ENCODE data around the gene IQGAP2.

The IQGAP2 gene

DNA sequence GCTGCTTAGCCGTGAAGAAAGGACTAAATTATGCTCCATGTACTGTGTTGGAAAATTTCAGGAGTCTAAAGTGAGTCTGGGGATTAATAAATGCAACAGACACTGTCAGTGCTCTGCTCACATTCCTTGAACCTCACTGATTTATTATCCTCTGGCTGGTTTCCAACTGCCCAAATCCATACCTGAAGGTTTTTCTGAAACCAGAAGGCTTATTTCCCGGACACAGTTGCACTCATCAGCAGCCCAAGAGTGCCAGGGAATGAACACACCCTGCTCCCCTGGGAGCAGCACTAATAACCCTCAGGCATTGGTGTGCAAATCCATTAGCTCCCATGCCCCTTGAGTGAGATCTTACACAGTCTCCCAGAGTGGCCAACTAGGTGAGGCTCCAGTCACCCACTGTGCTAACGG lies 351.6 kb downstream of the IQGAP2 start:
- Histone ChIP-seq H3K9me3 (ENCODE audit: insufficient read depth, low read length) (no peaks in the 10 kb centered on the region), H3K4me3 (ENCODE audit: insufficient read length, low read depth) (no peak overlapping the region), H3K36me3 (ENCODE audit: insufficient read depth, insufficient read length, low read length) (no peaks in the 10 kb centered on the region), H3K9ac (ENCODE audit: insufficient read length, low read depth) (no peak overlapping the region), H3K4me1 (ENCODE audit: insufficient read depth, insufficient read length) (no peaks in the 10 kb centered on the region), H3K27me3 (ENCODE audit: insufficient read depth, insufficient read length) (peaks cover 4% of the 10 kb centered on the region)
- TF ChIP-seq ZNF274 (IDR thresholded peaks at IDR 0.05; ENCODE audit: low read depth, low read length) (no peak), YY1 (IDR thresholded peaks at IDR 0.05; ENCODE audit: insufficient read depth, insufficient read length) (no peak), SUZ12 (IDR thresholded peaks at IDR 0.05; ENCODE audit: extremely low read depth, insufficient read depth, insufficient read length) (no peak)
- DNase-seq (ENCODE audit: low read depth, low spot score): no peak

DNA sequence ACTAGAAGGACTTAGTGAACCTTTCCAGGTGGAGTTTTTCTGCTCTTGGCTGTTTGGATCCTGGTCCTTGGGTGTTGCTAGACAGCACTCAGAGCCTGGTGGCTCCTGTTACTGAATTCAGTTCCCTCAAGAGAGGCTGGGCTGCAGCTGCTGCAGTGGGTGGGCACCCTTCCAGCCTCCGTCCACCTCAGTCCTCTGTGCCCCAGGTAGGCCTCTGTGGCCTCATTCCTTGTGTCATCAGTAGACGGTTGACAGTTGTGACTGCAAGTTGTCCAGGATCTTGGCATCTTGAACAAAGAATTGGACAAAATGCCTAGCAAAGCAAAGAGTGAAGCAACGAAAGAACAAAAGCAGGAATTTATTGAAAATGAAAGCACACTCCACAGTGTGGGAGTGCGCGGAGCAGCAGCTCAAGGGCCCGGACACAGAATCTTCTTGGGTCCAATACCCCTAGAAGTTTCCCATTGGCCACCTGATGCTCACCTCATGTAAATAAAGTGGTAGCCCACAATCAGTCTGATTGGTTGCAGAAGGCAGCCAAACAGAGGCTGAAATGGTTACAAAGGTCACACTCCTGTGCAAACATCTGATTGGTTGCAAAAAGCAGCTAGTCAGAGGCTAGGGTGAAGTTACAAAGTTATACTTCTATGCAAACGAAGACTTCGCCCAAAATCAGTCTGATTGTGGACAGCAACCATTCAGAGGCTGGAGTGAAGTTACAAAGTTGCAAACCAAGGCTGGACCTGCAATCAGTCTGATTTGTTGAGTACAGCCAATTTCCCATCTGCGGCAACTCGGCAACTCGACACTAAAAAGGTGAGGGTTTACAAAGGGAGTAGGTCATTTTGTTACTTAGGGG lies 352.9 kb downstream of the IQGAP2 start:
- Histone ChIP-seq H3K27me3 (ENCODE audit: insufficient read depth, insufficient read length) (peaks cover 4% of the 10 kb centered on the region), H3K4me1 (ENCODE audit: insufficient read depth, insufficient read length) (no peaks in the 10 kb centered on the region)
- no peak for DNase-seq (ENCODE audit: low read depth, low spot score)

DNA sequence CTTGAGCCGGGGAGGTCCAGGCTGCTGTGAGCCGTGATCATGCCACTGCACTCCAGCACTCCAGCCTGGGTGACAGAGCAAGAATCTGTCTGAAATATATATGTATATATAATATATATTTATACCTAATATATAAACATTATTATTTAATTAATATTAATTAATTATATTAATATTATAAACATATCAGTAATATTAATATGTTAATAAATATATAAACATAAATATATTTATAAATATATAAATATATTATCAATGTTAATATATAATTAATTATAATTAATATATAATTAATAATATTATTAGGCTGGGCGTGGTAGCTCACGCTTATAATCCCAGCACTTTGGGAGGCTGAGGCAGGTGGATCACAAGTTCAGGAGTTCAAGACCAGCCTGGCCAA lies 354.0 kb downstream of the IQGAP2 start:
- Histone ChIP-seq H3K4me1 (ENCODE audit: insufficient read depth, insufficient read length) (no peaks in the 10 kb centered on the region), H3K9ac (ENCODE audit: insufficient read length, low read depth) (no peak overlapping the region), H3K4me3 (ENCODE audit: insufficient read length, low read depth) (no peak overlapping the region), H3K9me3 (ENCODE audit: insufficient read depth, low read length) (no peaks in the 10 kb centered on the region), H3K27me3 (ENCODE audit: insufficient read depth, insufficient read length) (no peaks in the 10 kb centered on the region), H3K36me3 (ENCODE audit: insufficient read depth, insufficient read length, low read length) (no peaks in the 10 kb centered on the region)
- TF ChIP-seq ZNF274 (IDR thresholded peaks at IDR 0.05; ENCODE audit: low read depth, low read length): no peak
- TF ChIP-seq YY1 (IDR thresholded peaks at IDR 0.05; ENCODE audit: insufficient read depth, insufficient read length): no peak
- no peak for TF ChIP-seq SUZ12 (IDR thresholded peaks at IDR 0.05; ENCODE audit: extremely low read depth, insufficient read depth, insufficient read length)
- DNase-seq (ENCODE audit: low read depth, low spot score): no peak

More for the DNA sequence above, 352.9 kb downstream of the IQGAP2 start:
- Histone ChIP-seq H3K9me3 (ENCODE audit: insufficient read depth, low read length) (no peaks in the 10 kb centered on the region), H3K9ac (ENCODE audit: insufficient read length, low read depth) (no peak overlapping the region), H3K4me3 (ENCODE audit: insufficient read length, low read depth) (no peak overlapping the region), H3K36me3 (ENCODE audit: insufficient read depth, insufficient read length, low read length) (no peaks in the 10 kb centered on the region)
- TF ChIP-seq ZNF274 (IDR thresholded peaks at IDR 0.05; ENCODE audit: low read depth, low read length) (no peak), YY1 (IDR thresholded peaks at IDR 0.05; ENCODE audit: insufficient read depth, insufficient read length) (no peak), SUZ12 (IDR thresholded peaks at IDR 0.05; ENCODE audit: extremely low read depth, insufficient read depth, insufficient read length) (no peak)
